Stimulated activated CD4-positive, alpha-beta T cell treated with anti-CD3 and anti-CD28 coated beads, Interleukin-15, amount 100 ng/mL, for 48 hours (primary cell): ENCODE results near the gene GRID1.

ENCODE experiments used
- DNase-seq, 2 donors: peaks; one replicate each; pipeline ENCODE4 v3.0.0-alpha.2; 2020; ENCODE audit warnings: low read depth in 2 of 2

GRID1 gene

DNA sequence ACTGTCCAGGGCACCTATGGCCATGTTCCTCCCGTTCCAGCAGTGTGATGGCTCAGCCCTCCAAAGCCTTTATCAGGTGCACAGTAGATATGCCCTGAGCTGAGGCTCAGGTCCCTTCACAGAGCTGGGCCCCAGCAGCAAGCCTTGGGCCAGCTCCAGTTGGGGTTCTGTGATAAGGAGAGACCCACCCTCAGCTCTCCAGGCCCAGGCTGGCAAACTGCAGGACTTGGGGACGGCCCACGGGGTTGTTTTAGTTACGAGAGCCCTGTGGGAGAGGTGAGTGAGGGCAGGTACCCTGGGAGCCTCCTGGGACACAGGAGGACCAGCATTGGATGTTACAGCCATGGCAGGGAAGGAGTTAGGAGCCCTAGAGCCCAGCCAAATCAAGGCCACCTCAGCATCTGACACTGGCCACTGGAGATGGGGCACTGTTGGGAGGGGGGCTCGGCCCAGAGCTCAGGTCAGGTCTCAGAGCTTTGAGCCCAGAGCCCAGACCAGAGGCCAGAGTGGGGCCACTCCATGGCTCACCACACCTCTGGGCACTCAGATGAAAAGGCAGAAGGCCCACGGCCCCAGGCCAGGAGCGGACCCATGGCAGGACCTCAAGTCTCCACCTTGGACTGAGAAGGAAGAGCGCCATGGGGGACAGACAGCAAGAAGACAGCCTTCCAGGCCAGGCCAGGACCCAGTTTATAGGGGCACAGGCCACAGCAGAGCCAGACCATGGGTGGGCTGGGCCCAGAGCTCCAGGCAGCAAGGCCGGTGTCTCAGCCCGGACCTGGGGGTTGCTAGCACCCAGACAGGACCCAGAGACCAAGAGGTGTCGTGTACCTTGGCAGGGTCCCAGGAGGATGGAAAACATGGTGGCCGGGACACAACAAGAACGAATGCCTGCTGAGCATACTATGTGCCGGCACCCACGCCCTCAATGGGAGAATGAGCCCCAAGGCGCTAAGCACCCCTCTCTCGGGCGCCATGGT is 12.8 kb downstream of the GRID1 start:
- DNase-seq = no peak

DNA sequence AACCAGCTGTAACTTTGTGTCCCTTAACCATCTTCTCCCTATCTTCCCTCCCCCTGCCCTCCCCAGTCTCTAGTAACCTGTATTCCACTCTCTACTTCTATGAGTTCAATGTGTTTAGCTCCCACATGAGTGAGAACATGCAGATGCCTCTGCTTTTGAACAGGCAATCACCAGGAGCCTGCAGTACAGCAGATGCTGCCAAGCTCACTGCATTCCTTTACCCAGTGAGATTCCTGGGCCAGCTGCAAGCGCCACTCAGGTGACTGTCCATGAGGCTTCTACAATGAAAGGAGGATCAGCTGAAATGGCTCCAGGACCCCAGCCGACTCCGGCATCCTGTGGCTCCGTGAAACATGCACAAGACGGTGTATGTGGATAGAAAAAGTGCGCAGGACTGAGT is 15.7 kb downstream of the GRID1 start:
- no peak for DNase-seq

DNA sequence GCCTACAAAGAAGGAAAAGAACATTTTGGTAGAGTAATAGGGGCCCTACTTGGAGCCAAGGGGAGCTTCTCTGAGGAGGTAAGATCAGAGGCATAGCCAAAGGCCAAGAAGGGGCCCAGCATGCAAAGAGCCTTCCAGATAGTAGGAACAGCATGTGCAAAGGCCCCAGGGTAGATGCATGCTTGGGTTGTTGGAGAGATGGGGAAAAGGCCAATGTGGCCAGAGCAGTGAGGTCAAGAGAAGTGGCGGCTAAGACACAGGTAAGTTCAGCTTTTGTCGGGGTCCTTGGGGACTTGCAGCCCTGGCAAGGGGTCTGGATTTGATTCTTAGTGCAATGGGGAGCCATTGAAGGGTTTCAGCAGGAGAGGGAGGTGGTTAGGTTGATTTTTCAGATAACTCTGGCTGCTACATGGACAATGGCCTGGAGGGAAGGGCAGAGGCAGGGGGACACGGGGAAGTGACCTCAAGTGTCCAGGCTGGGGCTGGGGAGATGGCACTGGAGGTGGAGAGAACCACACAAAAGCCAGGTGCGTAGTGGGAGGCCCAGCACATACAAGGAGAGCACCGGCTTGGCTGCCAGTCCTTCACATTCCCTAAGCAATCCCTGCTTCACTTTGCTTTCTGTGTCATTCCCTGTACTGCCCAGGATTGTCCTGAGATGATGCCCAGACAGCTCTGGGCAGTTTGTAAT is 16.5 kb downstream of the GRID1 start:
- no peak for DNase-seq

DNA sequence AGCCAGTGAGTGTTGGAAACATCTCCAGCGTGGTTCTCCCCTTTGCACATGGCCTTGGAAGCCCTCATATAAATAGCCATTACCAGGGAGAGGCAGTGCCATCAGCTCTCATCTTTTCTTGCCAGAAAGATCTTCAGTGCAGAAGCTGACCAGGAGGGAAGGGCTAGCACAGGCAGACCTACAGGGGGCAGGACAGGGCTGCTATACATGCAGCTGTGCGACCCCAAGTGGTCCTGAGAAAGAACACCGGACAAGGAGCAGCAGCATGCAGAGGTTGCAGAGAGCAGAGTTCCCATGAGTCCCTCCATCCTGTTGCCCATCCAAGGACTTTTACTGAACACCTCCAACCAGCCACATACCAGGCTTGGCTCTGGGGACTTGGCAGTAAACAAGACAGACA is 17.1 kb downstream of the GRID1 start:
- no peak for DNase-seq

DNA sequence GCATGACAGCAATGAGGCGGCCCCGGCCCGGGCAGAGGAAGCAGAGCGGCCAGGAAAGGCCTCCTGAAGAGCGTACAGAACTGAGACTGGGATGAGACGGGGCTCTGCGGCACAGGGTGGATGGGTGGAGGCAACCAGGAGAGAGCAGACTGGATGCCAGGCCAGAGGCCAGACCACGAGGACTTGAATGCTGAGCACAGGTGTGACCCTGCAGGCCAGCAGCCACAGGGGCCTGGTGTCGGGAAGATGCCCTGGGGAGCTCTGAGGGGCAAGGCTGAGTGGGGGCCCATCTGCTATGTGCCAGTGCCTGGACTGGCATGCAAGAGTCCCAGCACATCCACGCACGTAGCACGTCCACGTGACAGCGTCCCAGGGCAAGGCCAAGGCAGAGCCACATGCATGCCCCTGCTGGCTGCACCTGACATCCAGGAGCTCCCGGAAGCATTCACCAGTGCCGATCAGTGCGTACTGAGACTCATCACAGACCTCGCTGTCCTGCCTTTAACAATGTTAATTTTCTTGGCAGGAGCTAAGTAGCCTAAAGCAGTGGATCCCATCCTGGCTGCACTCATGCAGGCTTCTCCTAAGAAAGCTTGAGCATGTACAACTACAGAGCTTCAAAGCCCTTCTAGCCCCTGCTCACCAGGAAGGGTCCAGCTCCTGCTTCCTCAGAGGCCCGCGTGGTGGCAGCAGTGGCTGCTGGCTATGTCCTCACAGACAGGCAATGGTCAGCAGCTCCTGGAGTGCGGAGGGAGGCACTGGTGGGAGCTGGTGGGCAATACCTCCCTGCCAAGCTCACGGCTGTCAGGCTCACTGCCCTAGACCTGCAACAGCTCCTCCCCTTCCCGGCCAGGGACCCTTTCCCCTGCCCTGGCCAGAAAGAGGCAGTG is 18.0 kb downstream of the GRID1 start:
- DNase-seq = no peak

DNA sequence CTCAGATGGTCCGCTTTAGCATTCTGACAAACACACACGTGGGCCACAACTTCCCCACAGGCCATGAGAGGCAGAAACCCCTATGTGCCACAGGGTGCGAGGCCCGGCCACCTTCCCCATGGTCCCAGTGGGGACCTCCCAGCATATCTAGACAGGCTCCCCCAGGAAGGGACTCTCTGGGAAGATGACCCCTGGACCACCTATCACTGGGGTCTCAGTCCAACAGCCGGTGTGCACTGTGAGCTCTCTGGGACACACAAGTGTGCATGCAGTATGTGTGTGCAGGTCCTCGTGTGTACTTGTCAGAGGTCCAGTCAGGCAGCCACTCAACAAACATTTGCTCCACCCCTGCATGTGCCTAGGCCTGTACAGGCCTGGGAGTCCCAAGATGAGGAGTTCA is 18.7 kb downstream of the GRID1 start:
- DNase-seq = no peak

DNA sequence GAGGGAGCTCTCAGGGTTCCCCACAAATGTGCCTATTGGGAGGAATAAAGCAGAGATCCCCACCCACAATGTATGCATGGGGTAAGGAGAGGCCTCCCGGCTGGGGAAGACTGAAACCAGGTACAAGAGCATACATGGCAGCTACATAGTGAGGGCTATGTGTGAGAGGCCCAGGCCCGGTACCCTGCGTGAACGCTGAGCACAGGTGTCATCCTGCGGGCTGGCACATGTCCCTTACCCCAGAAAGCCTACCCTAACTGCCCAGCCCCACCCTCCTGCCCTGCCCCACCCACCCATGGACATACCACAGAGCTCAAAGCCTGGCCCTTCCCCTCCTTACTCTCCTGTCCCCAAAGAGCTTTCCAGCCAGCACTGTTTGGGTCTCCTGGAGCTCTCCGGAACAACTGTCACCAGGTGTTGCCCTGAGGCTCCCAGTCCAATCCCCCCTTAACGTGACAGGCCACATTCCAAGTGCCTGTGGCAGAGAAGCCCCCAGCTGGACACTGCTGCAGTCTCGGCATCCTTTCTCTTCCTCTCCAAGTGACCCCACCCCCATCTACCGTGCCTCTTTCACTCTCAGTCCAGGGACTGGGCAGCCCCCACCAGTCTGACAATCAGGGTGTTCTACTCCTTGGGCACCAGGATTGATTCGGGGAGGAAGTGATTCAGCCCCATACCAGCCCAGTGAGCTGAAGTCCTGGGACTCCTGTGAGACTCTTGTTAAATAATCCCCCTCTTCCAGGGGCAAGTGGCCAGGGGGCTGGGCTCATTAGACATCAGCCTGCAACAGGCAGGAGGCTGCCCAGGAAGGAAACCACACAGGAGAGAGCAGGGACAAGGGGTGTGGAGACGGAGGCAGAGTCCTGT is 19.6 kb downstream of the GRID1 start:
- no peak for DNase-seq

DNA sequence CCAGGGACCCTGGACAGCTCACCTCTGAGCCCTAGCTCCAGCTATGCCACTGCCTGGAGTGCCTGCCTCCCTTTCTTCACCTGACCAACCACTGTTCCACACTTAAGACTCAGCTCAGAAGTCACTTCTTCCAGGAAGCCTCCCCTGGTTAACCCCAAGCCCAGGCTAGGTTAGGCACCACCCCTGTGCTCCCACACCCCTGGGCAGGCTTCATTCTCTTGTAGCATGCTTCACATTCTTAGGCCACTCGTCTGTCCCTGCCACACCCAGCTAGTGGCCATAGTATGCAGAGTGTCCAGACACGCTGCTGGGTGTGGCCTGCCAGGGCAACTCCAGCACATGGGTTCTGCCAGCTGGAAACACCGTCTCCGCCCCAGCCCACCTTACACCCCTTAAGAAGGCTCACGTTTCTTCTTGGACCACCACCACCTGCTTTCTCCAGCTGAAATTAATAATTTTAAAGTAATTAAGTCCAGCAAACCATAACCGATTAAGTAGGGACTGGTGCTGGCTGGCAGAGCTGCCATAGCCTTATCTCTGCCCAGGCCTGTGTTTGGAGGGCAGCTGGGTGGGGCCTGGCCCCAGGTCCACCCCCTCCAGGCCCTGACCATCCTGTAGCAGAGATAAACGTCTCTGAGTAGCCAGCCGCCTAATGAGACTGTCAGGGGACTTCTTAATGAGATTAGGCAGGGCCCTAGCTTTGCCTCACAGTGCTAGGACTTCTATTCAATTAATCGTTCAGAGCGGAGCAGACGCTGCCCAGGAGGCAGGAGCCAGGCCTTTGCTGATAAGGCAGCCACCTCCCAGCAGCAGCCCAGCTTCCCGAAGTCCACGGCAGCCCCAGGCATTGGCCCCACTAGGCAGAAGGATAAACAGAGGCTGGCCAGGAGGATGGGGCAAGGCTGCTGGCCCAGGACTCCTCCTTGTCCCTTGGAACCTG is 20.5 kb downstream of the GRID1 start:
- no peak for DNase-seq

DNA sequence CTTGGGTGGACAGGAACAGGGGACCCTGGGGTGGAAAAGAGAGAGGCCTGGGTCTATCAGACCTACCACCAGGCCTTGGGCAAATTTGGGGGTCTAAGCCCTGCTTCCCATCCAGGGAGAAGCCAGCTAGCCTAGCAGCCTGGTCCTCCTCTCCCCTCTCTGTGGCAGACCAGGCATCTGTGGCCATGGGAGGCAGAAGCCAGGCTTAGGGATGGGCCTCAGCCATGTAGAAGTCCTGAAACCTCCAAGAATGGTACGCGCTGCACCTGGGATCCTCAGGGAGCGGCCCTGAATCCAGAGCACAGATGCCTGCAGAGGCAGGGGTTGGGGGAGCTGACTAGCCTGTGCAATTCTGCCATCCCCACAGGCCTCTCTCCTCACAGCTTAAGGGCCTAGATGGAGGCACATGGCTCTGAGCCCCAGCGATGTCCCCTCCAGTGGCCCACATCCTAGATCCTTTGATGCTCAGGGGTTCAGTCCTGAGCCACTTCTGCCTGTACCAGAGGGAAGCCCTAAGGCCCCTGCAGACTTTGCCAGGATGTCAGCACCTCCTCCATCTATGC is 21.2 kb downstream of the GRID1 start:
- DNase-seq = no peak

DNA sequence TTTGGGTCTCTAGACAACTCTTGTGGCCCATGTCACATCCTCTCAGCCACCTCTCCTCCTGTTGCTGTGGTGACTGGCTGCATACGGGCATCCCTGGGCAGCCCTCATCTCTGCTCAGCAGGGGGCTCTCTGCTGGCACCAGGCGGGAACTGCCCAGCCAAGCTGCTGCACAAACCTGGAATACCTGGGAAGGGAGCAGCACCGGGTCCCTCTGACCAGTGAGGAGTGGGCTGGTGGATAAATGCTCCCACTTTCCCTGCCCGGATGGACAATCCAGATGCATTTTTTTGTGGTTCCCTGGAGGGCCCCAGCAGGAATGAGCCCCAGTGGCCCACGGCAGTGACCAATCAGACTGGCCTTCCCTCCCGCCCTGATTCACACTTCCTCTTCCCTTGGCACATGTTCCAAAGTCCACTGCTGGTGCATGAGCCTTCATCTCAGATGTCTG is 21.9 kb downstream of the GRID1 start:
- DNase-seq = no peak

DNA sequence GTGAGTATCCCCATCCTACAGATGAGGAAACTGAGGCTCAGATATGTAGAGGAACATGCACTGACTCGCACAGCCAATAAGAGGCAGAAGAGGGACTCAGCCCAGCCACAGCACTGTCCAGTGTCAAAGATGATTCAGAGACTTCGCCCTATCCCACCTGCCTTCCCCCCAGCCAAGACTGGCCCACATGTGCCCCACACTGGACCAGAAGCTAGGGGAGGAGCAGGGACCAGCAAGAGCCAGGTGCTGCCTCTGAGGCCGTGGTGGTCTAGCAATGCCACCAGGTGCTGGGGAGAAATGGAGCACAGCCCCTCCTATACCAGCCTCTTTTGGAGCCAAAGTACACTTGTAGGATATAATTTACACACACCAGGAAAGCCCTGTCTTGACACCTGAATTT is 22.3 kb downstream of the GRID1 start:
- no peak for DNase-seq

DNA sequence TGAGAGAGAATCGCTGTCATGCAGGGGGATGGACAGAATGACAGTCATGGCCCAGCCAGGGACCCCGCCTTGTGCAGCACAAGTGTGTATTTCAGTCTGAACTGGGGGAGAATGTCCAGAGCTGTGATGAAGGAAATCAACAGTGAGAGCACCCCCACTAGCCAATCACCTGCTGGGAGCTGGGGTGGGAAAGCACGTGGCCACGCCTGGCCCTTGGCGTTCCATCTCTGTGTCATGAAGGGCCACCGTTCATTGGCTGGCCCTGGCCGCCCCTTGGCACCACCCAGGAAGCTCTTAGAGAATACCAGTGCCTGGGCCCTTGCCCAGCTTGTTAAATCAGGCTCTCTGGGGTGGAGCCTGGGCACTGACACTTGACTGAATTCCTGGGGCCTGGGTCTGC is 22.8 kb downstream of the GRID1 start:
- no peak for DNase-seq

DNA sequence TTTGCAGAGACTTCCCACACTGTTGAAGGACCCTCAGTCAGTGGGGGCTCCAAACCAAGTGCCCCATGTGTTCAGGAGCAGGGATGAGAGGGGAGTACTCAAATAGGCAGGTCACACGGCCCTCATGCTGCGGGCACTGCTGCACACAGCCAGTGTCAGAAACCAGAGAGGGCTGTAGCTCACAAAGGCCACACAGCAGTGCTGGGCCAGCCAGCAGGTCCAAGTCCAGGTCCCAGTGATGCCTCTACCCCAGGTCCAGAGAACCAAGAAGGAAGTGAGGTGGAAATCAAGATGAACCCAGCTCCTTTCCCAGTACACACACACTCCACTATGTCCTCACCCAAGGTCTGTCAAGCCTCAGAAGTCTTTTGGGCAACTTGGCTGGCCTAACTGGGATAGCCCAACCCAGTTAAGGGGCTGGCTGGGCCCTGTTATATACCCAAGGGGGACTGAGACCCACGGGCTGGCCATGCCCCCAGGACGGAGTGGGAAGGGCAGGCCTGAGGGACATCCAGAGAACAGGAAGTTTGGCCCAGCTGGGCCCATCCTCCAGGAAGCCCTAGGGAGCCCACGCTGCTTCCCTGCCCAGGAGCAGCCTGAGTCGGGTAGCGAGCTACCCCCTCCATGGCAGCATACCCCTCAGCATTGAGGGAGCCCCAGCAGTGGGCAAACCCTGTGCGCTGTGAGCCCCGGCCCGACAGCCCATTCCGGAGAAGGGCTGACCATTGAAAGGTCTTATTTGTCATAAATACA is 24.3 kb downstream of the GRID1 start:
- no peak for DNase-seq

DNA sequence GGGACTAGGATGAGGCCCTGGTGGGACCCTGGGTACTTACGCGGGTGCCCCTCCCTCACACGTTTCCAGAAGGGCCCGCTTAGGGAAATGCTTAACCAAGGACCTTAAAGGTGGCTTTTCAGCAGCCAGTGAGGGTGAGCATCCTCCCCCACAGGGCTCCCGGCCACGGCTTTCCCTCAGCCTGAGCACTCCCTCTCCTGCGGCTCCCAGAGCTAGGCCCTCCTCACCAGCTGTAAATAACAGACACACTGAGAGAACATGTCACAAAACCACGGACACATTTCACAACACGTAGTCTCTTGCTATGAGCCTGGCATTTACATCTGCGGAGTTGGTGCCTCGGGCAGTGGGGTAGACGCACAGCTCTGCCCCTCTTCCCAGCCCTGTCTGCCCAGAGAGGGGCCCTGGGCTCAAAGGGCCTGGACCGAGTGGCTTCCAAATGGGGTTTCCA is 25.2 kb downstream of the GRID1 start:
- no peak for DNase-seq

DNA sequence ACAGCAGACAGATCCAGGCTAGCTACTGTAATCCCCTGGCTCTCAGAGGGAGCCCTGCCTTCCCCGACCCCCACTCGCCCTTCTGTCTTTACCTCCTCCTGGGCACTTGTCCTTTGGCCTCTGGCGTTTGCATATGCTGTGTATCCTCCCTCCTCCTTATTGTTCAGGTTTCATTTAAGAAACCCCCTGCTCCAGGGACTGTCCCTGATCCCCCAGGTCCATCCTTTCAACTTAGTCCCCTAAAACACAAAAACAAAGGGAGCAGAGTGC is 25.7 kb downstream of the GRID1 start:
- no peak for DNase-seq

DNA sequence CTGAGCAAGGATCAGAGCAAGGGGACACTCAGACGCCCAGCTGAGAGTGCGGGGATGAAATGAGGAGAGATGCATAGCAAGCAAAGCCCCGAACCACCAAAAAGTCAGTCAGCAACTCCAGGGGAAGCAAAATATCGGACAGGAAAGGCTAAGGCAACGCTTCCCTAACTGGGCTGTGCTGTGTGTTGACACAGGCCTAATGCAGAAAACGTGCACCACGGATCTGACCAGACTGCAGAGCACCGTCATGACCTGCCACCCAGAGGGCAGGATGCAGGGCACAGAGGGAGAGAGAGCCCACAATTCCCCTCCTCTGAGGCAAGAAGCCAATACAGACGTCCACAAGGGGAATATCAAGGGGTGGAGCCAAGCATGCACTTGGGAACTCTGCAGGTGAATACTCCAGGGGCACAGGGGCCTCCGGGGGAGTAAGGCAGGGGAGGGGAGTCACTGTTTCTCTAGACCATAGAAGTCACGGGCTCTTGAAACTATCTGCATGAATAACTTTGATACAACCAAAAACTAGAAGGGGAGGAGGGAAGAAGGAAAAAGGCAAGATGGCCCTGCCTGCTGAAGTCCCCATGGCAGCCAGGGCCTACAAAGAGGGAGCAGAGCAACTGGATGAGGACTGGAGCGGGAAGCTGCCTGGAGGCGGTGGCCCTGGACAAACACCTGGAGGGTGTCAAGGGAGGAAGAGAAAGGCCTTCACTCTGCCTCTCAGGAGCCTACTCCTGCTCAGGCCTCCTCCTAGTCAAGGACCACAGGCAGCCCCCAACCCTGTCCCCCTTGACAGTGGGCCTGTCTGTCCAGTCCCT is 26.2 kb downstream of the GRID1 start:
- DNase-seq = no peak

DNA sequence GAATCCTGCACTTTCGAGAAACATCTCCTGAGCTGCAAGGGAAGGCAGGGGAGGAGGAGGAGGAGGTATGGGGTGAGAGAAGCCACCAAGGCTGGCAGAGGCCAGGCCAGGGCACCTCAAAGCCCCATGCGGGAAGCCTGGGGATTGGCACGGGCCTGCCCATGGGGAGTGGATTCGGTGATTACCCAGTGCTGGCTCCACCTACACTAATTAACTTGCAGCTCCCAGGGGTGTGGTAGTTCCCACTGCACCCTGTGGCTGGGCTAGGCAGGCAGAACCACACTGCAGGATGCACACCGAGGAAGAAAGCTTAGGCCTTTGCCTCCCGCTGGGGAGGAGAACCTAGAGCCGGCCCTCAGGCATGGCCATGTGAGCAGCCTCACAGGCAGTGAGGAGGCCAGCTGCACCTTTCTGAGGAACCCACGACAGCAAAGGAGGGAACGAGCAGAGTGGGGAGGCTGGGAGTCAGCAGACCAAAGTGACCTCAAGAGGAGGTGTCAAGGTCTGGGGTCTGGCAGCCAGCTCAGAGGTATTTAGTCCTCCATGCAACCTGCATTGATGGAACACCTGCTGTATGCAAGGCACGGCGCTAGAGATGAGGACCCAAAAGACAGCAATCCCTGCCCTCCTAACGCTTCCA is 27.2 kb downstream of the GRID1 start:
- DNase-seq = no peak

DNA sequence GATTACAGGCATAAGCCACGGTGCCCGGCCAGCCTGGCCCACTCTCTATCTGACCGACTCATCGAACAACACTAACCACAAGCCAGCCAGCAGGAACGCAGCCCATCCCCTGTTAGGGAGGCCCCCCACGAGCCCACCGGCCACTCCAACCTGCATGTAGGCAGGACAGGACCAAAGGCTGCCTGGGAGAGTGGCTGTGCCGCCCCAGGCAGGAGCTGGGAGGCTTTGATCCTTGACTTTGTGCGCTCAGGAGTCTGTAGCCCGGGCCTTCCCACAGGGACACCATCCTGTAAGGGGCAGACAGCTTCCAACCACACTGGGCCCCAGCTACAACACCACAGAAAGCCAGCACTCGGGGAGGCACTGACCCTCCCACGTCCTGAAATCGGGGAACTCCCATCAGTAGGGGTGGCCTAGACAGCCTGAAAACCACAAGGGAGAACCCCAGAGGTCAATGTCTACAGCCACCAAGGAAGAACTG is 29.4 kb downstream of the GRID1 start:
- no peak for DNase-seq
